Activated T-cell treated with anti-CD3 and anti-CD28 coated beads for 4 hours (primary cell): ENCODE data around the gene NPHP4.

ENCODE experiments used
- DNase-seq: peaks from one replicate; pipeline ENCODE4 v3.0.0-alpha.2; 2020

The NPHP4 gene

DNA sequence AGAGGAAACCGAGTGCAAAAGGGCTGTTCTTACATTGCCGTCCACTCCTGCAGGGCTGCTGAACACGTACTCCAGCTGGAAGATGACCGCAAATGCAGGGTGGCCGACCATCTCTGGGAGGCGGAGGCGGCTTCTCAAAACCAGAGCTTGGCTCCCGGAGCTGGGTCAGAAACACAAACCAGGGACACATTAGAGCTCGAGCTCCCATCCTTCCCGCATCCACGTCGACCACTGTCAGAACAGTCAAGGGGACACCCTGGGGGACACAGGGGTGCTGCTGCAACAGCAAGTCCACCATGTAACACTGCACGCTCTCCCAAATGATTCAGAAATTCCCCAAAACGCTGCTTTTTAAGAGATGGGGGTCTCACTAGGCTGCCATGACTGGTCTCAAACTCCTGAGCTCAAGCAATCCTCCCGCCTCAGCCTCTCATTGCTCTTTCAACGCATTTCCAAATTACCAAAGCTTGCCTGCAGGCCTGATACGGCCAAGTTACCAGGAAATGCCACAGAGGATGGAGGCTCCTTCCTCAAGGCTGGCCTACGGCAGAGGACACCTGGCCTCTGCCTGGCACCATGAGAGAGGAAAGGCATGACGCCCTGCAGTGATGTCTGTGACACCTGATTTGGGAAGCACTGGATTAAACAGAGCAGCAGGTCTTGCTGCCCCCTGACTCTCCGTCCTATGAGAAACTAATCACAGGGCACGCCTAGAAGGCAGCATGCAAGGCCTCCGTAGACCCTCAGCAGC is 45.0 kb downstream of the NPHP4 start:
- DNase-seq: no peak

DNA sequence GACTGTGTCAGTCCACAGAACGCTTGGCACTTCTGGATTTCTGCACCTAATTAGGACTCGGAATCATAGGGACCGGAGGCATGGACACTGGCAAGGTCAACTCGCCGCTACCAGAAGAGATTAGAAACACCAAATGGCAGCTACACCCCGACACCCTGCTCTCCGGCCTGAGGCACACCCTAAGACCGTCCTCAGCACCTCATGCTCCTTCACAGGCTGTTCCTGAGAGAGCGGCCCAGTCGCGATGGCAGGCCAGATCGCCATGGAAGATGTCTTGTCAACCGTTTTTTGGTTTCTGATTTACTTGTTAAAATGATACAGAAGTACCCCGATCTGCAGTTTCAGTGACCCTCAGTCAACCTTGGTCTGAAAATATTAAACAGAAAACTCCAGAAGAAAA is 46.8 kb downstream of the NPHP4 start:
- DNase-seq: no peak

- no peak for DNase-seq
These were observed 47.4 kb downstream of the NPHP4 start for GRCh38 chr1:5944843-5945167.

GRCh38 chr1:5944154-5944842 is 47.9 kb downstream of the NPHP4 start:
- DNase-seq: no peak

GRCh38 chr1:5943343-5944124 is 48.7 kb downstream of the NPHP4 start:
- DNase-seq: no peak

DNA sequence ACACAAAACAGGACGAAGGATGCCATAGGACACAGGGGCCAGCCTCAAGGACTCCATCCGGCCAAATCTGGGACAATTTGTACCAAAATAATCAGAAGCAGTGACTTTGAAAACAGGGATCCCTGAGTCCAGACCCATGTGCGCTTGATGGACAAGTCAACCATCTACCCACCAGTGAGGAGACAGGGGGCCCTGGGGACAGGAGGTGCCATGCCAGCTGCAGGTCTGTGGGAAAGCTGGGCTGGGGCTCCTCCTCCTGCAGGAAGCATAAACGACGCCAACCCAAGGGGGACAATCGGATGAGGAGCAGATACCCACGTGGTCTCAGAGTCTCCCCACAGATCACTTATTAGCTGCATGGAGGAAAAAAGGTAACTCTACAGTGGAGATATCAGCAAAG is 50.6 kb downstream of the NPHP4 start:
- no peak for DNase-seq

- no peak for DNase-seq
These were observed 51.4 kb downstream of the NPHP4 start for GRCh38 chr1:5940723-5941407.

GRCh38 chr1:5939271-5940170 is 52.7 kb downstream of the NPHP4 start:
- DNase-seq: no peak

DNA sequence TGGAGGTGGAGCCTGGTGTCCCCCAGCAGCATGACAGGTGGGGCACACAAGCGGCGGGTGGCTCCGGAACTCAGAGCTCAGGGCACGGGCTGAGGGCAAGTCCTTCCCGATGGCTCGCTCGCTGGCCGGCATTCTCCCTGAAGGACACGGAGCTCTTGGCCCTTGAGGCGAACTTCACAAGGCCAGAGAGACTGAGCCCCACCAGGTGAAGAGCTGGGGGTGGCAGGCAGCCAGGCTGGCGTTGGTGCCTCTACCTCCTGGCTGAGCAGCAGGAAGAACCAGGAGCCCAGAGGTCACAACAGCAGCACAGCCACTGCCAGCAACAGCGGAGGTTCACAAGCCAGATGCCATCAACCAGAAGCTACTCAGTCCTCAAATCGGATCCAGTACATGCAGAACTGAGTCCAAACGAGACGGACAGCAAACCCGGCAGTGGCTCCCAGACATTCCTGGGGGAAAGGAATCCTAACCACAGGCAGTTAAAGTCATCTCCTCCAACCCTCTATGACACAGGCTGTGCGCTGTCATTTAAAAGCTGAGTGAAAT is 54.1 kb downstream of the NPHP4 start:
- no peak for DNase-seq

- DNase-seq: no peak
These were observed 54.8 kb downstream of the NPHP4 start for GRCh38 chr1:5937373-5937857.

DNA sequence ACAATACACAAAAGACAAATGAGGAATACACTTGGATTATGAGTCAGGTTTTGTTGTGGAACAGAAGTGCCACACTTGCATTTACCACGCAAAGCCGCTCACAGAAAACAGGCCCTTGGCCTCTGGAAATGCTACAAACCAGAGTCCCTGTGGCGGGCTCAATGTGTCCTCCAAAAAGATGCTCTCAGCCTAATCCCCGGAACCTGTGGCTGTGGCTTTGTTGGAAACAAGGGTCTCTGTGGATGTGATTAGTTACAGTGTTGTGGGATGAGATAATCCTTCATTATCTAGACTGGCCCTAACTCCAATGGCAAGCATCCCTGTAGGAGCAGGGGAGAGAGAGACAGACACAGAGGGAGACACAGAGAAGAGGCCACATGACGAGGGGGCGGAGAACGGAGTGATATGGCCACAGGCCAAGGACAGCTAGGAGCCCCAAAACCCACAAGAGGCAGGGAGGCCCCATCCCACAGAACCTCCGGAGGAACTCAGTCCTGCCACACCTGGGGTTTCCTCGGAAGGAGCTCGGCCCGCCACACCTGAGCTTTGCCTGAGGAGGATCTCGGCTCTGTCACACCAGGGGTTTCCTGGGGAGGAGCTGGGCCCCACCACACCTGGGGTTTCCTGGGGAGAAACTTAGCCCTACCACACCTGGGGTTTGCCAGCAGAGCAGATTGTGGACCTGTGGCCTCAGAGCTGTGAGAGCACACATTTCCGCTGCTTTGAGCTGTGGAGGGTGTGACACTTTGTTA is 55.4 kb downstream of the NPHP4 start:
- no peak for DNase-seq

DNA sequence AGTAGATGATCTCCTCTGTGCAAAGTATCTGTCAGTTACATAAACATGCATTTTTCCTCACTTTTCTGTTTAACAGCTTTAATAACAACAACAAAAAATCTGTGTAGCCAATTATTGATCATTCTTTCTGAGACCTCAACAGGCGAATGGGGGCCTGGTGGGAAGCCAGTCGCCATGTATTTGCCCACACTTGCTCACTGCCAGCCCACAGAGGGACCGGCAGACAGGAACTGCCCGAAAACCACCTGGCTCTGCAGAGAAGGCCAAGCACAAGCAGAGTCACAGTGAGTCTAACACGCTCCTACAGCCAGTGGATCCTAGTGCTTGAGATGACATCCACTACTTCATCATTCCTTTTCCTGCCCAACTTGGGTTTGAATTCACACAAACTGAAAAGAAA is 56.1 kb downstream of the NPHP4 start:
- DNase-seq: no peak

GRCh38 chr1:5935026-5935425 is 57.2 kb downstream of the NPHP4 start:
- no peak for DNase-seq

- no peak for DNase-seq
These were observed 58.0 kb downstream of the NPHP4 start for GRCh38 chr1:5934058-5934884.

DNA sequence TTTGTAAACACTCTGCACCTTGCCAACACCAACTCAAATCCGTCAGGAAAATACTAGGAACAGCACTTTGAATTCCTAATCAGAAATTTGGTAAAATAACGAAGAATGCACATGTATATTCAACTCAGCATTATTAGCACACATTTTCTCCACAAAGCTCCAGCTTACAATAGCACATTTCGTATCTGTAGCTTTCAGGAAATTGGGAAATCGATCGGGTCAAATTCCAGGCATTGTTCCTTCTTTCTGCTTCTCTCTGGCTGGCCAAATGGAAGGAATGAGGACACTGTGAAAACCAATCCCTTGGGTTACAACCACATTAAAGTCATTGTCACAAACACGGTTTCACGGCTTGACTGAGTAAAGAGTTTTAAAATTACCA is 58.6 kb downstream of the NPHP4 start:
- DNase-seq: no peak

- no peak for DNase-seq
These were observed 59.2 kb downstream of the NPHP4 start for GRCh38 chr1:5933050-5933449.

- DNase-seq: no peak
These were observed 63.4 kb downstream of the NPHP4 start for GRCh38 chr1:5928714-5929400.

- DNase-seq: no peak
These were observed 64.5 kb downstream of the NPHP4 start for GRCh38 chr1:5927506-5928370.
